GM12878 (cell line): ENCODE data around the gene TTC16. TPM values are rescaled to one million over a fixed set of nuclear protein-coding genes. Genes with fewer than 3 reads are reported as not detected.

Source experiments
- CEBPB ChIP-seq, 2 experiments: fragments of 150-350 bp in 1 of 2; IDR thresholded peaks; 2 replicates each; pipeline ENCODE4 v1.6.1; 2012 to 2014; ENCODE audit warnings: low read depth in 2 of 2, low read length in 2 of 2, borderline replicate concordance in 1 of 2, inconsistent platforms in 1 of 2
- CHD1 ChIP-seq: IDR thresholded peaks from 2 replicates; pipeline ENCODE4 v1.6.1; 2012; ENCODE audit warnings: low read depth, low read length, improper control_type of control experiment
- ESRRA ChIP-seq: IDR thresholded peaks from 2 replicates; pipeline ENCODE4 v1.6.1; 2012; ENCODE audit warnings: mild to moderate bottlenecking, low read length, improper control_type of control experiment
- HDAC2 ChIP-seq: fragments of 200-600 bp; sonication (generic); IDR thresholded peaks from 2 replicates; pipeline ENCODE4 v1.6.1; 2017
- HDGF ChIP-seq: fragments of 450-650 bp; IDR thresholded peaks from 2 replicates; pipeline ENCODE4 v1.6.1; 2016; ENCODE audit warnings: antibody characterized with exemption
- JUNB ChIP-seq: IDR thresholded peaks from 2 replicates; pipeline ENCODE4 v1.6.1; 2016; ENCODE audit warnings: antibody characterized with exemption, mild to moderate bottlenecking
- JUND ChIP-seq: IDR thresholded peaks from 2 replicates; pipeline ENCODE4 v1.6.1; 2012; ENCODE audit warnings: low read depth, mild to moderate bottlenecking, low read length, improper control_type of control experiment, moderate library complexity
- MEF2B ChIP-seq: fragments of 450-650 bp; IDR thresholded peaks from 2 replicates; pipeline ENCODE4 v1.6.1; 2018; ENCODE audit warnings: mild to moderate bottlenecking, moderate library complexity; ENCODE audit not compliant: partially characterized antibody, poor library complexity, severe bottlenecking
- NFXL1 ChIP-seq: fragments of 450-650 bp; IDR thresholded peaks from 2 replicates; pipeline ENCODE4 v1.6.1; 2017; ENCODE audit warnings: antibody characterized with exemption, mild to moderate bottlenecking, borderline replicate concordance
- RAD51 ChIP-seq: fragments of 450-650 bp; IDR thresholded peaks from 2 replicates; pipeline ENCODE4 v1.6.1; 2016; ENCODE audit warnings: moderate library complexity, mild to moderate bottlenecking, inconsistent platforms
- SPI1 ChIP-seq: IDR thresholded peaks from 2 replicates; pipeline ENCODE4 v1.6.1; 2011; ENCODE audit warnings: low read depth, mild to moderate bottlenecking, low read length, moderate library complexity, borderline replicate concordance; ENCODE audit not compliant: insufficient read depth
- SUZ12 ChIP-seq: fragments of 200-600 bp; sonication (generic); IDR thresholded peaks from one replicate; pipeline ENCODE4 v1.6.1; 2018; ENCODE audit warnings: antibody characterized with exemption, mild to moderate bottlenecking; ENCODE audit not compliant: unreplicated experiment
- ZNF274 ChIP-seq: IDR thresholded peaks from one replicate; pipeline ENCODE4 v1.8.0; 2011; ENCODE audit not compliant: insufficient read length, insufficient read depth
- ZNF384 ChIP-seq: IDR thresholded peaks from 2 replicates; pipeline ENCODE4 v1.6.1; 2012; ENCODE audit warnings: low read depth, mild to moderate bottlenecking, low read length, improper control_type of control experiment, borderline replicate concordance
- polyA plus RNA-seq, 11 experiments: library from polyadenylated mRNA; depleted of rRNA in 4 of 11; unstranded in 6 of 11; stranded (reverse) in 5 of 11; fragments of >200 nt; fragmentation: Nextera tagmentation in 4 of 11; fragmentation: Illumina TruSeq in 1 of 11; extraction: Ambion mirVana in 4 of 11; extraction: Trizol in 1 of 11; gene quantifications; 1 replicate in 1 of 11; 2 replicates in 10 of 11; pipeline versions ENCODE4 v1.2.1 to v1.2.3, GENCODE V29; 2011 to 2016; ENCODE audit warnings: inconsistent platforms in 2 of 11, missing spikeins in 2 of 11, low read depth in 1 of 11
- total RNA-seq, 4 experiments: library from RNA; depleted of rRNA in 3 of 4; stranded (reverse); fragments of >200 nt in 3 of 4; fragmentation: Illumina TruSeq in 1 of 4; extraction: Trizol in 1 of 4; gene quantifications; 2 replicates each; pipeline versions ENCODE4 v1.2.1 to v1.2.3, GENCODE V29; 2013 to 2021
- TF ChIP-seq, protein P1 (sequence below): IDR thresholded peaks from 2 replicates; pipeline ENCODE4 v1.6.1; 2011; ENCODE audit warnings: mild to moderate bottlenecking, low read depth, low read length, moderate library complexity; ENCODE audit not compliant: insufficient replicate concordance
- TF ChIP-seq, protein P2 (sequence below): fragments of 450-650 bp; IDR thresholded peaks from 2 replicates; pipeline ENCODE4 v1.6.1; 2017; ENCODE audit warnings: mild to moderate bottlenecking, moderate library complexity
- TF ChIP-seq, protein P3 (sequence below): fragments of 450-650 bp; IDR thresholded peaks from 2 replicates; pipeline ENCODE4 v1.6.1; 2018; ENCODE audit warnings: borderline replicate concordance, mild to moderate bottlenecking; ENCODE audit not compliant: partially characterized antibody
- TF ChIP-seq, protein P4 (sequence below): fragments of 450-650 bp; formaldehyde crosslinking; IDR thresholded peaks from 2 replicates; pipeline ENCODE4 v1.4.0; 2022; ENCODE audit warnings: mild to moderate bottlenecking, moderate library complexity

Gene TTC16
- total and polyA plus RNA-seq, 10 of the 15 experiments (the other 5 are each of a cell fraction or from before 2014, with no cell fraction given): 0.03 TPM; not detected in 9

DNA sequence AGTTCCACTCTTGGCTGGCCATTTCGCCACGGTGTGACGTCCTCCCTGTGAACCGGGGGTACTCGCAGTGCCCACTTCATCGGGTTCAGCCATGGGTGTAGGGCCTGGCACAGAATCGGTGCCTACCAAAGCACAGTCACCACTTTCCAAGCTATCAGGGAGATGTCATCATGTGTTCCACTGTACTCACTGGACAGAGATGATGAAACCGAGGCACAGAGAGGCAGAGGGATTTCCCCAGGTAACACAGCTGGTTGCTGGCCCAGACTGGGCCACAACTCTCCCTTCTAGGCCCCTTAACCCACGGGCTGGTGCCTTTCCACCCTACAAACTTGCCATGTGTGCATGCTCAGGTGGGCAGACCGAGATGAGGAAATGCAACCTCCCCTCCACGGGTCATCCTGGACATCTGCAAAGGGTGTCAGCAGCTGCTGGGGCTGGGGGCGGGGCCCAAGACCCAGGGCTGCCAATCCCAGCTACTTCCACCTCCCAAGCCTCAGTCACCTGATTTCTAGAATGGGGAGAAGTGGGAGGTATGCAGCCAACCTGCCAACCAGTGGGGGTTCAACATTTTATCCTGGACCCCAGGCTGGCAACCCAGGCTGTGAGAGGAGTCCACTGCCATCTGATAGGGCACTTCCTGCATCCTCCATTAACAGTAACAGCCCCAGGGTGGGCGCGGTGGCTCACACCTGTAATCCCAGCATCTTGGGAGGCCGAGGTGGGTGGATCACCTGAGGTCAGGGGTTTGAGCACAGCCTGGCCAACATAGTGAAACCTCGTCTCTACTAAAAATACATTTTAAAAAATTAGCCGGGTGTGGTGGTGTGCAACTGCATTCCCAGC, 63.5 kb downstream of the TTC16 start (continued):
- TF ChIP-seq MEF2B: no peak
- no peak for TF ChIP-seq JUNB
- TF ChIP-seq, protein P1, sequence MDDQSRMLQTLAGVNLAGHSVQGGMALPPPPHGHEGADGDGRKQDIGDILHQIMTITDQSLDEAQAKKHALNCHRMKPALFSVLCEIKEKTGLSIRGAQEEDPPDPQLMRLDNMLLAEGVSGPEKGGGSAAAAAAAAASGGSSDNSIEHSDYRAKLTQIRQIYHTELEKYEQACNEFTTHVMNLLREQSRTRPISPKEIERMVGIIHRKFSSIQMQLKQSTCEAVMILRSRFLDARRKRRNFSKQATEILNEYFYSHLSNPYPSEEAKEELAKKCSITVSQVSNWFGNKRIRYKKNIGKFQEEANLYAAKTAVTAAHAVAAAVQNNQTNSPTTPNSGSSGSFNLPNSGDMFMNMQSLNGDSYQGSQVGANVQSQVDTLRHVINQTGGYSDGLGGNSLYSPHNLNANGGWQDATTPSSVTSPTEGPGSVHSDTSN: peak; percentile 59
- peak; percentile 58 for TF ChIP-seq RAD51
- peak in 1 of 2 experiments; percentile 64; a peak in 1 of 4 replicates for TF ChIP-seq CEBPB (IDR thresholded peaks at IDR 0.05; ENCODE audit: borderline replicate concordance in 1 of 2, low read depth in 2 of 2, low read length in 2 of 2)
- TF ChIP-seq ESRRA: no peak
- TF ChIP-seq, protein P2, sequence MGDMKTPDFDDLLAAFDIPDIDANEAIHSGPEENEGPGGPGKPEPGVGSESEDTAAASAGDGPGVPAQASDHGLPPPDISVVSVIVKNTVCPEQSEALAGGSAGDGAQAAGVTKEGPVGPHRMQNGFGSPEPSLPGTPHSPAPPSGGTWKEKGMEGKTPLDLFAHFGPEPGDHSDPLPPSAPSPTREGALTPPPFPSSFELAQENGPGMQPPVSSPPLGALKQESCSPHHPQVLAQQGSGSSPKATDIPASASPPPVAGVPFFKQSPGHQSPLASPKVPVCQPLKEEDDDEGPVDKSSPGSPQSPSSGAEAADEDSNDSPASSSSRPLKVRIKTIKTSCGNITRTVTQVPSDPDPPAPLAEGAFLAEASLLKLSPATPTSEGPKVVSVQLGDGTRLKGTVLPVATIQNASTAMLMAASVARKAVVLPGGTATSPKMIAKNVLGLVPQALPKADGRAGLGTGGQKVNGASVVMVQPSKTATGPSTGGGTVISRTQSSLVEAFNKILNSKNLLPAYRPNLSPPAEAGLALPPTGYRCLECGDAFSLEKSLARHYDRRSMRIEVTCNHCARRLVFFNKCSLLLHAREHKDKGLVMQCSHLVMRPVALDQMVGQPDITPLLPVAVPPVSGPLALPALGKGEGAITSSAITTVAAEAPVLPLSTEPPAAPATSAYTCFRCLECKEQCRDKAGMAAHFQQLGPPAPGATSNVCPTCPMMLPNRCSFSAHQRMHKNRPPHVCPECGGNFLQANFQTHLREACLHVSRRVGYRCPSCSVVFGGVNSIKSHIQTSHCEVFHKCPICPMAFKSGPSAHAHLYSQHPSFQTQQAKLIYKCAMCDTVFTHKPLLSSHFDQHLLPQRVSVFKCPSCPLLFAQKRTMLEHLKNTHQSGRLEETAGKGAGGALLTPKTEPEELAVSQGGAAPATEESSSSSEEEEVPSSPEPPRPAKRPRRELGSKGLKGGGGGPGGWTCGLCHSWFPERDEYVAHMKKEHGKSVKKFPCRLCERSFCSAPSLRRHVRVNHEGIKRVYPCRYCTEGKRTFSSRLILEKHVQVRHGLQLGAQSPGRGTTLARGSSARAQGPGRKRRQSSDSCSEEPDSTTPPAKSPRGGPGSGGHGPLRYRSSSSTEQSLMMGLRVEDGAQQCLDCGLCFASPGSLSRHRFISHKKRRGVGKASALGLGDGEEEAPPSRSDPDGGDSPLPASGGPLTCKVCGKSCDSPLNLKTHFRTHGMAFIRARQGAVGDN: peak; percentile 60; the same call in 1 of the 2 replicates
- TF ChIP-seq SPI1: peak; percentile 73
- TF ChIP-seq, protein P3, sequence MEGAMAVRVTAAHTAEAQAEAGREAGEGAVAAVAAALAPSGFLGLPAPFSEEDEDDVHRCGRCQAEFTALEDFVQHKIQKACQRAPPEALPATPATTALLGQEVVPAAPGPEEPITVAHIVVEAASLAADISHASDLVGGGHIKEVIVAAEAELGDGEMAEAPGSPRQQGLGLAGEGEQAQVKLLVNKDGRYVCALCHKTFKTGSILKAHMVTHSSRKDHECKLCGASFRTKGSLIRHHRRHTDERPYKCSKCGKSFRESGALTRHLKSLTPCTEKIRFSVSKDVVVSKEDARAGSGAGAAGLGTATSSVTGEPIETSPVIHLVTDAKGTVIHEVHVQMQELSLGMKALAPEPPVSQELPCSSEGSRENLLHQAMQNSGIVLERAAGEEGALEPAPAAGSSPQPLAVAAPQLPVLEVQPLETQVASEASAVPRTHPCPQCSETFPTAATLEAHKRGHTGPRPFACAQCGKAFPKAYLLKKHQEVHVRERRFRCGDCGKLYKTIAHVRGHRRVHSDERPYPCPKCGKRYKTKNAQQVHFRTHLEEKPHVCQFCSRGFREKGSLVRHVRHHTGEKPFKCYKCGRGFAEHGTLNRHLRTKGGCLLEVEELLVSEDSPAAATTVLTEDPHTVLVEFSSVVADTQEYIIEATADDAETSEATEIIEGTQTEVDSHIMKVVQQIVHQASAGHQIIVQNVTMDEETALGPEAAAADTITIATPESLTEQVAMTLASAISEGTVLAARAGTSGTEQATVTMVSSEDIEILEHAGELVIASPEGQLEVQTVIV: no peak
- TF ChIP-seq NFXL1: 0 out of 2 replicates have a peak, but pooled peaks have one; percentile 26
- 0 out of 2 replicates have a peak, but pooled peaks have one; percentile 31 for TF ChIP-seq HDGF
- no peak for TF ChIP-seq SUZ12
- no peak for TF ChIP-seq HDAC2
- TF ChIP-seq ZNF384: no peak
- TF ChIP-seq CHD1: no peak
- no peak for TF ChIP-seq ZNF274
- no peak for TF ChIP-seq JUND
- TF ChIP-seq, protein P4, sequence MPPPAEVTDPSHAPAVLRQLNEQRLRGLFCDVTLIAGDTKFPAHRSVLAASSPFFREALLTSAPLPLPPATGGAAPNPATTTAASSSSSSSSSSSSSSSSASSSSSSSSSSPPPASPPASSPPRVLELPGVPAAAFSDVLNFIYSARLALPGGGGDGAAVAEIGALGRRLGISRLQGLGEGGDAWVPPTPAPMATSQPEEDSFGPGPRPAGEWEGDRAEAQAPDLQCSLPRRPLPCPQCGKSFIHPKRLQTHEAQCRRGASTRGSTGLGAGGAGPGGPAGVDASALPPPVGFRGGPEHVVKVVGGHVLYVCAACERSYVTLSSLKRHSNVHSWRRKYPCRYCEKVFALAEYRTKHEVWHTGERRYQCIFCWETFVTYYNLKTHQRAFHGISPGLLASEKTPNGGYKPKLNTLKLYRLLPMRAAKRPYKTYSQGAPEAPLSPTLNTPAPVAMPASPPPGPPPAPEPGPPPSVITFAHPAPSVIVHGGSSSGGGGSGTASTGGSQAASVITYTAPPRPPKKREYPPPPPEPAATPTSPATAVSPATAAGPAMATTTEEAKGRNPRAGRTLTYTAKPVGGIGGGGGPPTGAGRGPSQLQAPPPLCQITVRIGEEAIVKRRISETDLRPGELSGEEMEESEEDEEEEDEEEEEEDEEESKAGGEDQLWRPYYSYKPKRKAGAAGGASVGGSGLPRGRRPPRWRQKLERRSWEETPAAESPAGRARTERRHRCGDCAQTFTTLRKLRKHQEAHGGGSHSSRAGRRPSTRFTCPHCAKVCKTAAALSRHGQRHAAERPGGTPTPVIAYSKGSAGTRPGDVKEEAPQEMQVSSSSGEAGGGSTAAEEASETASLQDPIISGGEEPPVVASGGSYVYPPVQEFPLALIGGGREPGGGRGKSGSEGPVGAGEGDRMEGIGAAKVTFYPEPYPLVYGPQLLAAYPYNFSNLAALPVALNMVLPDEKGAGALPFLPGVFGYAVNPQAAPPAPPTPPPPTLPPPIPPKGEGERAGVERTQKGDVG (CRISPR knock-in tag): no peak
